IPS-18c (cell line): Measurements from ENCODE around the gene ZNRF2.

Source experiments
- H3K4me3 ChIP-seq: 2 replicates; pipeline ENCODE4 v1.7.0; 2013; ENCODE audit warnings: low read depth, mild to moderate bottlenecking, low read length, moderate library complexity; ENCODE audit not compliant: insufficient read depth
- H3K9me3 ChIP-seq: one replicate; pipeline ENCODE4 v1.6.1; 2013; ENCODE audit warnings: mild to moderate bottlenecking, low read length, moderate library complexity; ENCODE audit not compliant: control insufficient read depth, insufficient read depth

Gene ZNRF2

GRCh38 chr7:30403477-30403876, 119.1 kb downstream of the ZNRF2 start:
- H3K9me3 ChIP-seq, result no peaks in the 10 kb centered on the region
- H3K4me3 ChIP-seq, result no peak overlapping the region

GRCh38 chr7:30405179-30405578, 120.8 kb downstream of the ZNRF2 start:
- no peaks in the 10 kb centered on the region for H3K9me3 ChIP-seq
- no peak overlapping the region for H3K4me3 ChIP-seq

- no peaks in the 10 kb centered on the region for H3K9me3 ChIP-seq
- no peak overlapping the region for H3K4me3 ChIP-seq
Measured at GRCh38 chr7:30406664-30407425, 122.4 kb downstream of the ZNRF2 start.

GRCh38 chr7:30411173-30411572, 126.8 kb downstream of the ZNRF2 start:
- no peak overlapping the region for H3K4me3 ChIP-seq
- H3K9me3 ChIP-seq, result peaks cover 11% of the 10 kb centered on the region

GRCh38 chr7:30411897-30412296, 127.5 kb downstream of the ZNRF2 start:
- Histone ChIP-seq H3K4me3 (no peak overlapping the region), H3K9me3 (peaks cover 11% of the 10 kb centered on the region)

- H3K4me3 ChIP-seq, result no peak overlapping the region
- peaks cover 11% of the 10 kb centered on the region for H3K9me3 ChIP-seq
Measured at GRCh38 chr7:30412782-30413504, 128.5 kb downstream of the ZNRF2 start.

- H3K4me3 ChIP-seq, result no peak overlapping the region; the same call in 1 of the 2 replicates
- peaks cover 11% of the 10 kb centered on the region for H3K9me3 ChIP-seq
Measured at GRCh38 chr7:30413864-30414263, 129.5 kb downstream of the ZNRF2 start.
